Measurements from ENCODE around the gene RBM4B. TPM values are rescaled to one million over a fixed set of nuclear protein-coding genes. Genes with fewer than 3 reads are reported as not detected.

RBM4B gene
- total and polyA plus RNA-seq, 4 donors = 7.1 to 13.8 (median 10.6) TPM

GRCh38 chr11:66707486-66707885 lies 29.8 kb upstream of the RBM4B start:
- DNase-seq (ENCODE audit: low spot score) = no peak
- Histone ChIP-seq H3K9me3 (ENCODE audit: control insufficient read depth in 4 of 4, low read length in 3 of 4) (no peaks in the 10 kb centered on the region), H3K4me1 (ENCODE audit: control insufficient read depth in 4 of 4, insufficient read depth in 4 of 4, low read length in 3 of 4) (peaks cover 0 to 2% (median 0%) of the 10 kb centered on the region in 4 donors), H3K27ac (ENCODE audit: low read depth in 1 of 2, low read length in 2 of 2) (no peak overlapping the region), H3K36me3 (ENCODE audit: control insufficient read depth in 4 of 4, insufficient read depth in 3 of 4, low read depth in 1 of 4, low read length in 3 of 4) (peaks cover 11 to 50% (median 27%) of the 10 kb centered on the region in 4 donors), H3K4me3 (ENCODE audit: low read depth in 1 of 3, low read length in 3 of 3) (no peak overlapping the region), H3K9ac (ENCODE audit: low read depth in 1 of 2, low read length in 2 of 2) (no peak overlapping the region), H3K27me3 (ENCODE audit: control insufficient read depth in 4 of 4, insufficient read depth in 4 of 4, low read length in 3 of 4) (no peaks in the 10 kb centered on the region)
- TF ChIP-seq FOXA1 (IDR thresholded peaks at IDR 0.05) (no peak), FOXA2 (IDR thresholded peaks at IDR 0.05) (no peak), RXRA (IDR thresholded peaks at IDR 0.05) (no peak), TAF1 (conservative IDR thresholded peaks at IDR 0.05) (no peak), JUND (IDR thresholded peaks at IDR 0.05) (no peak), NR2F2 (IDR thresholded peaks at IDR 0.05) (no peak), GABPA (IDR thresholded peaks at IDR 0.05 in 1 of 2, conservative IDR thresholded peaks at IDR 0.05 in 1 of 2) (no peak), HNF4G (IDR thresholded peaks at IDR 0.05) (no peak)
- TF ChIP-seq, protein P1, sequence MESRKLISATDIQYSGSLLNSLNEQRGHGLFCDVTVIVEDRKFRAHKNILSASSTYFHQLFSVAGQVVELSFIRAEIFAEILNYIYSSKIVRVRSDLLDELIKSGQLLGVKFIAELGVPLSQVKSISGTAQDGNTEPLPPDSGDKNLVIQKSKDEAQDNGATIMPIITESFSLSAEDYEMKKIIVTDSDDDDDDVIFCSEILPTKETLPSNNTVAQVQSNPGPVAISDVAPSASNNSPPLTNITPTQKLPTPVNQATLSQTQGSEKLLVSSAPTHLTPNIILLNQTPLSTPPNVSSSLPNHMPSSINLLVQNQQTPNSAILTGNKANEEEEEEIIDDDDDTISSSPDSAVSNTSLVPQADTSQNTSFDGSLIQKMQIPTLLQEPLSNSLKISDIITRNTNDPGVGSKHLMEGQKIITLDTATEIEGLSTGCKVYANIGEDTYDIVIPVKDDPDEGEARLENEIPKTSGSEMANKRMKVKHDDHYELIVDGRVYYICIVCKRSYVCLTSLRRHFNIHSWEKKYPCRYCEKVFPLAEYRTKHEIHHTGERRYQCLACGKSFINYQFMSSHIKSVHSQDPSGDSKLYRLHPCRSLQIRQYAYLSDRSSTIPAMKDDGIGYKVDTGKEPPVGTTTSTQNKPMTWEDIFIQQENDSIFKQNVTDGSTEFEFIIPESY (IDR thresholded peaks at IDR 0.05) = no peak
- TF ChIP-seq, protein P2, sequence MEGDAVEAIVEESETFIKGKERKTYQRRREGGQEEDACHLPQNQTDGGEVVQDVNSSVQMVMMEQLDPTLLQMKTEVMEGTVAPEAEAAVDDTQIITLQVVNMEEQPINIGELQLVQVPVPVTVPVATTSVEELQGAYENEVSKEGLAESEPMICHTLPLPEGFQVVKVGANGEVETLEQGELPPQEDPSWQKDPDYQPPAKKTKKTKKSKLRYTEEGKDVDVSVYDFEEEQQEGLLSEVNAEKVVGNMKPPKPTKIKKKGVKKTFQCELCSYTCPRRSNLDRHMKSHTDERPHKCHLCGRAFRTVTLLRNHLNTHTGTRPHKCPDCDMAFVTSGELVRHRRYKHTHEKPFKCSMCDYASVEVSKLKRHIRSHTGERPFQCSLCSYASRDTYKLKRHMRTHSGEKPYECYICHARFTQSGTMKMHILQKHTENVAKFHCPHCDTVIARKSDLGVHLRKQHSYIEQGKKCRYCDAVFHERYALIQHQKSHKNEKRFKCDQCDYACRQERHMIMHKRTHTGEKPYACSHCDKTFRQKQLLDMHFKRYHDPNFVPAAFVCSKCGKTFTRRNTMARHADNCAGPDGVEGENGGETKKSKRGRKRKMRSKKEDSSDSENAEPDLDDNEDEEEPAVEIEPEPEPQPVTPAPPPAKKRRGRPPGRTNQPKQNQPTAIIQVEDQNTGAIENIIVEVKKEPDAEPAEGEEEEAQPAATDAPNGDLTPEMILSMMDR (IDR thresholded peaks at IDR 0.05; ENCODE audit: low read depth, low read length, missing input control) = no peak
- 97% methylated on average over 26 of the region's 26 CpGs for WGBS

DNA sequence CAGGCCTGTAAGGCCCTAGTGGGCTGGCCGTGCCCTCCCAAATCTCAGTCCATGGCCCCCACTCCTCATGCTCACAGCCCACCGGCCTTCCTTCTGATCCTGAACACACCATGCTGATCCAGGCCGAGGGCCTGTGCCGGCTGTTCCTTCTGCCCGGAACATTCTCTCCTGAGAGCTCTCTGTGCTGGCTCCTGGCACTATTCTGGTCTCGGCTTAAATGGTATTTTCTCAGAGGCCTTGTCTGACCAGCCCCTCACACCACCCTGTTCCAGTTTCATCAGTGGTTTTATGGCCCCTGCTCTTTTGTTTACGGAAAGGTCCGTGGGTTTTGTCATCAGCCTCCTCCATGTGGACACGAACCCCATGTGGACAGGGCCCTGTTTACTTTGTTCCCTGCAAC lies 29.3 kb upstream of the RBM4B start:
- Histone ChIP-seq H3K4me3 (ENCODE audit: low read depth in 1 of 3, low read length in 3 of 3) (no peak overlapping the region), H3K36me3 (ENCODE audit: control insufficient read depth in 4 of 4, insufficient read depth in 3 of 4, low read depth in 1 of 4, low read length in 3 of 4) (peaks cover 11 to 49% (median 26%) of the 10 kb centered on the region in 4 donors), H3K27ac (ENCODE audit: low read depth in 1 of 2, low read length in 2 of 2) (no peak overlapping the region), H3K4me1 (ENCODE audit: control insufficient read depth in 4 of 4, insufficient read depth in 4 of 4, low read length in 3 of 4) (peaks cover 0 to 7% (median 4%) of the 10 kb centered on the region in 4 donors), H3K9me3 (ENCODE audit: control insufficient read depth in 4 of 4, low read length in 3 of 4) (no peaks in the 10 kb centered on the region), H3K9ac (ENCODE audit: low read depth in 1 of 2, low read length in 2 of 2) (no peak overlapping the region), H3K27me3 (ENCODE audit: control insufficient read depth in 4 of 4, insufficient read depth in 4 of 4, low read length in 3 of 4) (no peaks in the 10 kb centered on the region)
- TF ChIP-seq YY1 (IDR thresholded peaks at IDR 0.05) = no peak
- TF ChIP-seq, protein P2 (IDR thresholded peaks at IDR 0.05; ENCODE audit: low read depth, low read length, missing input control) = no peak
- no peak for TF ChIP-seq SP1 (IDR thresholded peaks at IDR 0.05)
- no peak for TF ChIP-seq RAD21 (IDR thresholded peaks at IDR 0.05)
- TF ChIP-seq MAX (IDR thresholded peaks at IDR 0.05) = no peak
- no peak for TF ChIP-seq EGR1 (IDR thresholded peaks at IDR 0.05; ENCODE audit: low read depth in 2 of 2)
- TF ChIP-seq TAF1 (conservative IDR thresholded peaks at IDR 0.05) = no peak
- TF ChIP-seq HNF4G (IDR thresholded peaks at IDR 0.05) = no peak
- no peak for TF ChIP-seq HNF4A (conservative IDR thresholded peaks at IDR 0.05)
- 87% methylated on average over 9 of the region's 9 CpGs for WGBS
- DNase-seq (ENCODE audit: low spot score) = no peak

Measured in liver (tissue), 9 donors.